CD1c-positive myeloid dendritic cell (primary cell): Measurements from ENCODE around the gene MBTPS2.
"Not testable (repeated sequence)": the region's sequence is repeated elsewhere in the genome, so short reads cannot be mapped to it uniquely, and the experiment has no call there.

Experiments
- DNase-seq: peaks from one replicate; pipeline ENCODE4 v3.0.0-alpha.2; 2016; ENCODE audit errors: extremely low spot score

The MBTPS2 gene

GRCh38 chrX:21839334-21840192 lies at the start of gene MBTPS2:
MBTPS2 (plus strand) TSS chrX:21839617; CDS start chrX:21839735, 118 bp downstream.
- DNase-seq = peak; percentile 88

GRCh38 chrX:21798677-21799219 lies 40.7 kb upstream of the MBTPS2 start:
- no peak for DNase-seq

DNA sequence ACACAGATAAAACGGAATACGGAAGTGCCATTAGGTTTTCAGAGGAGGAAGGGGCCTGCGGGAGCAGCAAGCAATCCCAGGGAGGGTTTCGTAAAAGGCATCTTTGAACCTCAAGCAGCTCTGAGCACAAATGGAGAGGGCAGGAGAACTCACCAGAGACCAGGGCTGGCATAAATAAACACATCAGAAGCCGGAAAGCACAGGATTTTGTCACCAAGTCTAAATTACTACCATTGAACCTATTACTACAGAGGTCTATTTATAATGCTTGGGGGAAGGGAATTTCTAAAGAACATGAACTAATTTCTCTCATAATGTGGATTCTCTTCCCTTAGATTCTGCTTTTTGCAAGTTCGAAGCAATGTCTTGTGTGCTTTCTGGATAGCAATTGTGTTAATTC lies 39.6 kb upstream of the MBTPS2 start:
- no peak for DNase-seq

DNA sequence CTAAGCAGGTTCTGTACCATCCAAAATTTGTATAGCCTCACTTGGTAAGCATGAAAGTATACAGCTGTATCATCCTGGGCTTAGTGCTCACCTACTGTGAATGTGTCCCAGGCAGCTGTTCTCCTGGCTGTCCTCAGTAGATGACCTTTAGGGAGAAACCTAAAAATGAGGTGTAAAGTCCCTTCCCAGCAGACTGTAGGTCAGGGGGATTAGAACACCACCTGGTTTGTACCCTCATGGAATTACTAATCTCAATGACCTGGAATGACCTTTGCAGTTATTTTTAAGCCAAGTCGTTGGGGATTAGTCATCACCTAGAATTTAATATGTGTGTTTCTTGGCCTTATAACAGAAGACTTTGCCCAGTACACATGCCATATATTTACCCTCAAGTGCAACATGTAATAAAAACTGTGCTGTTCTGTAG lies 39.1 kb upstream of the MBTPS2 start:
- DNase-seq = no peak

GRCh38 chrX:21802054-21802670 lies 37.3 kb upstream of the MBTPS2 start:
- DNase-seq = no peak

GRCh38 chrX:21802839-21803238 lies 36.6 kb upstream of the MBTPS2 start:
- DNase-seq = no peak

DNA sequence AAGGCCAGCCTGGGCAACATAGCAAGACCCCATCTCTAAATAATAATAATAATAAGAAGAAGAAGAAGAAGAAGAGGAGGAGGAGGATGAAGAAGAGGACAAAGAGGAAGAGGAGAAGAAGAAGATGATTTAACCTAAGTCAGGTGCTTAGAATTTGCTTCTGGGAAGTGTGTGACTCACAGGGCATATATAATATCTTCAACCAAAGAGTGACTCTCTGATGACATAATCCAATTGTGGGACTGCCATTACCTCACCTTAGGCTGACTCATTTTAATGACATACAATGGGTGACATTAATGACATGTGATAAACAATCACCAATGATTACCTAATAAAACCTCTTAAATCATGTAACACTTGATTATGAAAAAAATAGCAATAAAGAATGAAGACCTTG lies 32.7 kb upstream of the MBTPS2 start:
- DNase-seq = peak; percentile 1

- no peak for DNase-seq
Observed at GRCh38 chrX:21811832-21812231, 27.6 kb upstream of the MBTPS2 start.

DNA sequence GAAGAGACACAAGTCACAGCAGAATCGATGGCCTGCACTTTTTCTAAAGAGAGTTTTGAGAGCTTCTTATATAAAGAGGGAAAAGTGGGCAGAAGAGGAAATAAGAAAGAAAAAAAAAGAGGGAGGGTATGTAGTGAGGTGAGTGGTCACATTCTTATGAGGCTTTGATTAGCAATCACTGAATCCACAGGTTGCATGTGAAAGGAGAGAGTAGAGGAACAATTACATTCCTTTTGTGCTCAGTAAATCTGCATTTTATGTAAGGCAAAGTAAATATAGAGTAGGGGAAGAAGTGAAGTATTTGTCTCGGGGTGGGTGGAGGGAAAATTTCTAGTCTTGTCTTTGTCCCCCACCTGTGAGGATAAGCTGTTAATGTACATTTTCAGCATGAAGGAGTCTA lies 26.8 kb upstream of the MBTPS2 start:
- no peak for DNase-seq

DNA sequence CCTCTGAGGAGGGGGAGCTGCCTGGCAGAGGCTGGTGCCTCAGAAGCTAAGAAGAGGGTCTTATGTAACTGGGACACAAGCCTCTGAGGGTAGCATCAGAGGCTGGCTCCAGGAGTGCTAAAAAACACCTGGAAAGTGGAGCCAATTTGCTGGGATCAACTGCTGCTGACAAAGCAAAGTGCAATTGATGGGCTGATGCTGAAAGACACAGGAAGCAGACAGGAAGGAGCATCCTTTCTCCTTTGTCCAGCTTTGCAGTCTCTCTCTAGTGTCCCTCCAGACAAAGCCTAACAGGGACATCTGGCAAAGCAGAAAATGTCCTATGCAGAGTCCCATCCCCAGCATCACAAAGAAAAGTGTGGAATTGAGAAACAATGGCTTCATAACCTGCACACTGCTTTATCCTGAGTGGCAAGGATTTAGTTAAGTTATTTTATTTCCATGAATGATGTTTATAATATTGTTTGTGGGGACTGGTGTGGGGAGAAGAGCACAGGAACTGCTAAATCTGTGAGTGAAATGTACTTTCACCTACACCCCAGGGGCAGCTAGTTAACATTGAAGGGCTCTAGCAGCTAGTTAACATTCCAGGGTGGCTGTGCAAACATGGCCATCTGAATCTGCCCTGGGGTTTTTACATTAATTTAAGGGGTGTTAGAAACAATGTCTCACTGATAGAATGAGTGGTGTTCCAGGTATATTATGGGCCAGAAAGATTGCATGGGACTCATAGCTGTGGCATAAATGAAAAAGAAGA lies 25.6 kb upstream of the MBTPS2 start:
- no peak for DNase-seq

- DNase-seq = no peak
Observed at GRCh38 chrX:21816136-21816535, 23.3 kb upstream of the MBTPS2 start.

DNA sequence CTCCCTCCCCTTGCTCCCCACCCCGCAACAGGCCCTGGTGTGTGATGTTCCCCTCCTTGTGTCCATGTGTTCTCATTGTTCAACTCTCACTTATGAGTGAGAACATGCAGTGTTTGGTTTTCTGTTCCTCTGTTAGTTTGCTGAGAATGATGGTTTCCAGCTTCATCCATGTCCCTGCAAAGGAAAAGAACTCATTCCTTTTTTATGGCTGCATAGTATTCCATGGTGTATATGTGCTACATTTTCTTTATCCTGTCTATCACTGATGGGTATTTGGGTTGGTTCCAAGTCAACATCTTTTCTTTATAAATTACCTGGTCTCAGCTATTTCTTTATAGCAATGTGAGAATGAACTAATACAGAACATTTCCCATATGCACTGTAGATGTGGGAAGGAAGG lies 19.2 kb upstream of the MBTPS2 start:
- DNase-seq = not testable (repeated sequence)

- no peak for DNase-seq
Observed at GRCh38 chrX:21821875-21822274, 17.5 kb upstream of the MBTPS2 start.

DNA sequence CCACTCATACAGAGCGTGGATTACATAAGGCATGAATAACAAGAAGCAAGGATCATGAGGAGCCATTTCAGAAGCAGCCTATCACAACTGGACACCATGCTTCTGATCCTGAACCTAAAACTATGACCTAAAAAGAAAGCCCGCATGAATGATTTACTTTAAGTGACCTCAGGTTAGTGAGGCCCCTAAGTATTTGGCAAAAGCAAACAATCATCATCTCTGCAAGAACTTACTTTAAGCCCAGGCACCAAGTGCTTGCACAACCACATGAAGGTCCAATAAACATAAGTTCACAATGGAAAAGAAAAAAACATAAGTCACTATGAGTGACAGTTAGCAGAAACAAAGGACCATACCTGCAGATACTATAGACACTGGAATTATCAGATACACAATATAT lies 7.9 kb upstream of the MBTPS2 start:
- no peak for DNase-seq

- DNase-seq = no peak
Observed at GRCh38 chrX:21837056-21837455, 2.4 kb upstream of the MBTPS2 start.

GRCh38 chrX:21838937-21839333 lies 482 bp upstream of the MBTPS2 start:
- peak; percentile 6 for DNase-seq

DNA sequence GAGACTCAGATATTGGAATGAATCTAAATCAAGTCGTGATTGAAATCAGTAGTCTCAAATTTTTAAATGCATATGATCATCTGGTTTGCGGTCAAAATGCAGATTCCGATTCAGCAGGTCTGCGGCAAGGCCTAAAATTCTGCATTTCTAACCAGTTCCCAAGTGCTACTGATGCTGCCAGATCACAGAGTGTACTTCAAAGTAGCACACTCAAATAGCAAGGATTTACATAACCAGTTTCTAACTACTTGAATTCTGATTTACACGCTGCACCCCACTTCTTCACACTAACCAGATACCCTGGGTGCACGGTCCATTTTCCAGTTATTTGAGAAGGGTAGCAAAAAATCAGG lies 752 bp downstream of the MBTPS2 start:
- DNase-seq = peak; percentile 2

DNA sequence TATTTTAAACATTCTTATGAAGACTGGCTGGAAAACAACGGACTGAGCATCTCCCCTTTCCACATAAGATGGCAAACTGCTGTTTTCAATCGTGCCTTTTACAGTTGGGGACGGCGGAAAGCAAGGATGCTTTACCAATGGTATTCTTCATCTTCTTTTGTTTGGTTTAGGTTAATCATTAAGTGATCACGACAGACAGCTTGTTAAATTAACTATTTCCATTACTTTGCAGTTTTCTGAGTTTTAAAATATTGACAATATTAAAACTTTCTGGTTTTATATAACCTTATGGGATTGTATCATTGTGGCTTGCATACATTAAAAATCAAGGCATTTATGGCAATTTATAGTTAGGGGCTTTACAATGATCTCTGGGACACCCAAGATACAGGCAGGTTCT lies 3.8 kb downstream of the MBTPS2 start:
- DNase-seq = no peak

GRCh38 chrX:21845096-21845495 lies 5.7 kb downstream of the MBTPS2 start:
- DNase-seq = no peak

DNA sequence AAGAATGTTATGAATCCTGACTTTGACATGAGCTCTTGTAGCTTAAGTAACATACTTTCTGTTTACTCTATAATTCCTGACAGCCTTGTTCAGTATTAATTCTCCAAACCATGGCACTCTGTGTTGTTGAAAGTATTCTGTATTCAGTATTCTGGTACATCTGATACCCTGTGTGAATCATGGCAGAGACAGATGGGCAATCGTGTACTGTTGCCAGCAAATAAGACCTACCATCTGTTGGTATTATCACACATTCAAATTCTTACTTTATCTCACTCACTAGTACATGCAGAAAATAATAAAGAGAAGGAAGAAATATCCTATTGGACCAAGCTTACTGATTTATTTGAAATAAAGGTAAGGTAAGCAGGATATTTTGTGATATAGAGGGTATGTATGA lies 7.9 kb downstream of the MBTPS2 start:
- DNase-seq = no peak

GRCh38 chrX:21853578-21853977 lies 14.2 kb downstream of the MBTPS2 start:
- DNase-seq = no peak

DNA sequence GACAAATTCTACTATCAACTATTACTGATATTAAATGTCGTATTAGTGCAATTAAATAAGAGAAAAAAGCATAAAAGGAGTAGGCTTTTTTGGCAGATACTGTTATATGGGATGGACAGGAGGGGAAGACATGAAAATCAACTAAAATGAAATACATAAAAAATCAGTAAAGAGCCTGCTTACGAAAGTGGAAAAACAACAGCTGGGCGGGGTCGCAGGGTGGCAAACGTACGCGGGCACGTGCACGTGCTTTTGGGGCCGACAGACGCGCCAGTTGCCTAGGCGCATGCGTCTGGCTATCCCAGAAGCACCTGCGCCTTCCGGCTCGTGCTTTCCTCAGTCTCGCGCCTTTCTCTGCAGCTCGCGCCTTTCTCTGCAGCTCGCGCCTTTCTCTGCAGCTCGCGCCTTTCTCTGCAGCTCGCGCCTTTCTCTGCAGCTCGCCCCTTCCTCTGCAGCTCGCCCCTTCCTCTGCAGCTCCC lies 16.6 kb downstream of the MBTPS2 start, which contains the start of gene YY2:
Gene YY2, plus strand, starts transcription at position 51 of the 479 bp plus-strand sequence. CDS start 498 bp downstream, outside the sequence.
- DNase-seq = no peak
